Activated T-cell treated with anti-CD3 and anti-CD28 coated beads, Interleukin-2, amount 50 U/mL, for 1 hour (primary cell): ENCODE results near the gene HRAS.

Experiments used
- DNase-seq: peaks from one replicate; pipeline ENCODE4 v3.0.0-alpha.2; 2020

Gene HRAS

DNA sequence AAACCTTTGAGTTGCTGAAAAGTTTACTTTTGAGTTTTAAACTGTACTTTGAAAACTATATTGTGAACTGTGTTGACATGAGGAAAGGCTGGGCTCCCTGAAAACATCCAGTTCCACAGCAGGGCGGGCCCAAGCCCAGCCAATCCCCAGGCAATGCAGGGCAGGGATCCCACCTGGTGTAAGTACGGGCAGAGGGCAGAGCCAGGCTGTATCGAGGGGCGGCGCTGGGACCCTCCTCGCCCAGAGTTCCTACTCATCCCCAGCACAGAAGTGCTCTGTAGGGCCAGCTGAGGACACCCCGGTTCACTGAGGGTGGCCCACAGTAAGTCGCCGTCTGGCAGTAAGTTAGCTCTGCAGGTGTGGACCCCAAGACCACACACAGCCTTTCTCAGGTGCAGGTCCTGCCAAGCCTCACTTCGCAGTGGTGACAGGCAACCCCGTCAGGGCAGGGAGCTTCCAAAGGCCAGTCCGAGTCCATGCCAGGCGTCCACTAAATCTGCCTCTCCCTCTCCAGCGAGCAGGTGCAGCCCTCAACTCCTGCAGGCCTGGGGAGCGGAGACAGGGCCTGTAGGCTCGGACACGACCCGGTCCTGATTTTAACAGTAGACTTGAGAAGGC is 31.7 kb upstream of the HRAS start:
- peak; percentile 24 for DNase-seq

DNA sequence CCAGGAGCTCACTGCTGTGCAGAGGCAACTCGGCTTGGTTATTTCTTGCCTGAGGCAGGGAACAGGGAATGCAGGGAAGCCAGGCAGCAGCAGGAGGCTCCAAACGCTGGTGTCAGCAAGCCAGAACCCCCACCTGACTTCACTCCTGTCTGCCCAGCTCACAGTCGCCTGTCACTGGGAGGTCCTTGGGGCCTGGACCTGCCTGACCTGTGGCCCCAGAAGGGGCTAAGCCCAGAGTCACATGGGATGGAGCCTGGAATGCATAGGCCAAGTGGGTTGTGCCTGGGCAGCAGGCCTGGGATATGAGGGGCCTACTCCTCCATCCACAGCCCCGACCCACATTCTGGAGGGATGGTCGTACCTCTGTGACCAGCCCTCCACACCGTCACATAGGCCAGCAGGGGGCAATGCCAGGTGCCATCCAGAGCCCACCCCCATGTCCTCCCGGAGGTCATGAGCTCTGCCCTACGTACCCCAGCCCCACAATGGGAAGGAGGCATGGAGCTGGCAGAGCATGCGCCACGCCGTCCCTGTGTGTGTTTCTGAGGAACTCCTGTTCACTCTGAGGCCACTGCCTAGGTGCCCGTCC is 30.6 kb upstream of the HRAS start:
- DNase-seq: peak; percentile 17

DNA sequence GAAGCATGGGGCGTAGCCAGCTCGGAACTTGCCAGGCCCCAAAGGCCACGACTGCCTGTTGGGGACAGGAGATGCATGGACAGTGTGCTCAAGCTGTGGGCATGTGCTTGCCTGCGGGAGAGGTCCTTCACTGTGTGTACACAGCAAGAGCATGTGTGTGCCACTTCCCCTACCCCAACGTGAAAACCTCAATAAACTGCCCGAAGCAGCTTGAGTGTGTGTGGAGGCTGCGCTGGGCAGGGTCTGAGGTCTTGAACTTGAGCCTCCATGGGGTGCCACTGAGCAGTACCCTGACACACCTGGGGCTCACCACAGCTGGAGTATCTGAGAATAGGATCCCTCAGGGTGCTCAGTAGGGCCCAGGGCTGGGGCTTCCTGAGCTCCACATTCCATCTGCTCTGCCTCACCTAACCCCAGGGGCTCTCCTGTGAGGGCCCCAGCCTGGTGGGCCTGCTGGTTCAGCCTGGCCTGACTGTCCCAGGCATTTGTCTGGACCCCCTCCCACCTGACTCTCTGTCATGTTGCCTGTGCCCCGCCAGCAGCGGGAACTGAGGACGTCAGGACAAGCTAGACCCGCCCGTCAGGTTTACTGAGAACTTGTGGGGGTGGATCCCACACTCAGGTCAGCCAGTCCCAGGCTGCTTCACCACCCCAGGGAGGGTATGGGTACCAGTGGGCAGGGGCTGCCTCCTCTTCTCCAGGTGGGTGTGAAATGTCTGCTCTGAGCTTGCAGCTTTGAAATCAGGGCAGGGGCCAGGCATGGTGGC is 28.6 kb upstream of the HRAS start:
- peak; percentile 17 for DNase-seq

DNA sequence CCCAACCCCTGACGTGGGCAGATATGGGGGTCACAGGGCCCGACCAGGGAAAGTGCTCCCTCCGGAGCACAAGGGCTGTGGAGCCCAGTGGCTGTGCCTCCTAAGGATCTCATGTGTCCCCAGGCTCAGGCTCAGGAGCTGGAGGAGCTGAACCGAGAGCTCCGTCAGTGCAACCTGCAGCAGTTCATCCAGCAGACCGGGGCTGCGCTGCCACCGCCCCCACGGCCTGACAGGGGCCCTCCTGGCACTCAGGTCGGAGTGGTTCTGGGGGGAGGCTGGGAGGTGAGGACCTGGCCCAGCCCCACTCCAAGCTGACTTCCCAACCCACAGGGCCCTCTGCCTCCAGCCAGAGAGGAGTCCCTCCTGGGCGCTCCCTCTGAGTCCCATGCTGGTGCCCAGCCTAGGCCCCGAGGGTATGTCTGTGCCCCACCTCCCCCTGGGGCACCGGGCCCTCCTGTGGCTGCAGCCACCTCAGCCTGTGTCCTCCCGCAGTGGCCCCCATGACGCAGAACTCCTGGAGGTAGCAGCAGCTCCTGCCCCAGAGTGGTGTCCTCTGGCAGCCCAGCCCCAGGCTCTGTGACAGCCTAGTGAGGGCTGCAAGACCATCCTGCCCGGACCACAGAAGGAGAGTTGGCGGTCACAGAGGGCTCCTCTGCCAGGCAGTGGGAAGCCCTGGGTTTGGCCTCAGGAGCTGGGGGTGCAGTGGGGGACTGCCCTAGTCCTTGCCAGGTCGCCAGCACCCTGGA is 27.9 kb upstream of the HRAS start:
- no peak for DNase-seq

DNA sequence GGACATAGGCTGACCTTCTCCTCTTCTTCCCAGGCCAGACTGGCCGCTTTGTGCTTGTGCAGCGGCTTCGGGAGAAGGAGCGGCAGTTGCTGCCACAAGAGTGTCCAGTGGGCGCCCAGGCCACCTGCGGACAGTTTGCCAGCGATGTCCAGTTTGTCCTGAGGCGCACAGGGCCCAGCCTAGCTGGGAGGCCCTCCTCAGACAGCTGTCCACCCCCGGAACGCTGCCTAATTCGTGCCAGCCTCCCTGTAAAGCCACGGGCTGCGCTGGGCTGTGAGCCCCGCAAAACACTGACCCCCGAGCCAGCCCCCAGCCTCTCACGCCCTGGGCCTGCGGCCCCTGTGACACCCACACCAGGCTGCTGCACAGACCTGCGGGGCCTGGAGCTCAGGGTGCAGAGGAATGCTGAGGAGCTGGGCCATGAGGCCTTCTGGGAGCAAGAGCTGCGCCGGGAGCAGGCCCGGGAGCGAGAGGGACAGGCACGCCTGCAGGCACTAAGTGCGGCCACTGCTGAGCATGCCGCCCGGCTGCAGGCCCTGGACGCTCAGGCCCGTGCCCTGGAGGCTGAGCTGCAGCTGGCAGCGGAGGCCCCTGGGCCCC is 26.8 kb upstream of the HRAS start:
- DNase-seq: no peak

DNA sequence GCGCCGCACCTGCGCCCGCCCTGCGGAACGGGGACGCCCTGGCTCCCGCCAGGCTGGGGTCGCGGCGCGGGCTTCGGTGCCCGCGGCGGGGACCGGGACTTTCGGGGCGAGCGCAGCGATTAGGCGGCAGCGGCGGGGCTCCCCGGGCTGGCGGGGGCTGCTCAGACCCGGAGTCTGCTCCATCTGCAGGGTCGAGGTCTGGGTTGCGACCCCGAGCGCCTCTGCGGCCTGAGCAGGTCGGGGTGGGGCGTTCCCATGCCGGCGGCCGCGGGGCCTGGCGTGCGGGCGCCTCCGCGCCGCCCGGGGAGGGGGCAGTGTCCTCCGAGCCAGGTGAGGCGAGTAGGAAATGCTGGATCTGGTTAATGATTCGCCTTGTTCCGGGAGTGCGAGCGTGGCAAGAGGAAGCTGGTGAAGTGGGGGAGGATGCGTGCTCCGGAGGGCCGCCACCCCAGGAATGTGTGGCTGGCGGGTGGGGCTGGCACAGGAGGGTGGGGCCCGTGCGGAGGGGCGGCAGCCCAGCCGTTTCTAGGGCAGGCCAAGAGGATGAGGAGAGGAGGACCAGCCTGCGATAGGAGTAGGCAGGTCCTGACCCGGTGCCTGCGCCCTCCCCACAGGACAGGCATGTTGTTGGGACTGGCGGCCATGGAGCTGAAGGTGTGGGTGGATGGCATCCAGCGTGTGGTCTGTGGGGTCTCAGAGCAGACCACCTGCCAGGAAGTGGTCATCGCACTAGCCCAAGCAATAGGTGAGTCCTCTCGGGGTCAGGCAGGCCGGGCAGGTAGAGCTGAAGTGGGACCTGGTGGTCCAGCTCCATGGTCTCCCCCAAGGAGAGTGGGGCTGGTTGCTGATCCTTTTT is 26.0 kb upstream of the HRAS start:
- DNase-seq: no peak

DNA sequence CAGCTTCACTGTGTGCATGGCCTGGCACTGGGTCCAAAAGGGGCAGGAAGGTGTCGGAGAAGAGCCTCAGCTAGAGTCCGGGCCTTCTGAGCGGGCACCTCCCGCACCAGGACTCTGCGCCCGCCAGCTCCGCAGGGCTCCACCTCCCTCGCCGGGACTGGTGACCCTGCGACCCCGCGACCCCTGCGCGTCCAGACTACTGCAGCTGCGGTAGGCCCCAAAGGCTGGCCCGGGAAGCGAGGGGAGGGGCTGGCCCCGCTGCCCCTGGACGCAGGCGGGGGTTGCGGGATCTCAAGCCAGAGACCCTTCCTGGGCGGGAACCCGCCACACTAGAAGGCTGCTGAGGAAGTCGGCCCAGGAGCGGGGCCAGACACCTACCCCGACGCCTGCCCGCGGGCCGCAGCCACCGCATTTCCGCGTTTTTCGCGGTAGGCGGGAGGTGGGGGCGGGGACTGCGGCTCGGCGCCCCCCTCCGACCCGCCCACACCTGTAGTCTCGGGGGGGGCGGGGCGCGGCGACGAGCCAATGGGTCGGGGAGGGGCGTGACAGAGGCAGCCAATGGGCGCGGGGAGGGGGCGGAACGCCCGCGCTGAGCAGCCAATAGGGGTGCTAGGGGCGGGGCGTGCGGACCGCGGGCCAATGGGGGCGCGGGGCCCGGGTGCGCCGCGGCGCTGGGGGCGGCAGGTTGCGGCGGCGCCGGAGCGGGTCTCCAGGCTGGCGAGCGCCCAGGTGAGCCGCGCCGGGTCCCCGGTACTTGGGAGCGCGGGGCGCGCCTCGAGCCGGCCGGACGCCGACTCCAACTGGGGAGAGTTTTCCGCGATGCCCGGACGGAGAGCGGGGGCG is 25.1 kb upstream of the HRAS start, which contains the start of the genes LMNTD2 and RASSF7:
LMNTD2 (minus strand) TSS at position 434 of the 843 bp plus-strand sequence; CDS start at position 412, 22 bp downstream.
RASSF7 (plus strand) TSS at position 666 of the 843 bp plus-strand sequence. CDS start 799 bp downstream, outside the sequence.
- peak; percentile 99 for DNase-seq

DNA sequence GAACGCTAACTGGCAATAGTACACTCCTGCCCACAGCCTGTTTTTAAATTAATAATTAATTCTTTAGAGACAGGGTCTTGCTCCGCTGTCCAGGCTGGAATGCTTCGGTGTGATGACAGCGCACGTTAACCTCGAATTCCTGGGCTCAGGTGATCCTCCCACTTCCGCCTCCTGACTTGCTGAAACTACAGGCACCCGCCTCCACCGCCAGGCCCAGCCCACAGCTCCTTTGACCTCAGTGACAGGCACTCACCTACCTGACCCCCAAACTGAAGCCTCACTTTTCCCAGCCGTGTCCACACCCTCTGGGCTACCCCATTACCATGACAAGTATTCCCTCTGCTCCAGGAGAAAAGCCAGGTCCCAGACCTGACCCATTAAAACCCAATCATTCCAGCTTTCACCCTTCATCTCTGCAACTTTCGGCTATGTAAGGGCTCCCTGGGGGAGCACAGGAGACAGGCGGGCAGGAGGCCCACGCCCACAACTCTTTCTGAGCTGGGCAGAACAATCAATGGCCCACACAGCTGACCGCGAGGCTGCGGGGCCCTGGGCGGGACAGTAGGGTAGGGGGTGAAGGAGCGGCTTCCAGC is 24.4 kb upstream of the HRAS start:
- DNase-seq: no peak

DNA sequence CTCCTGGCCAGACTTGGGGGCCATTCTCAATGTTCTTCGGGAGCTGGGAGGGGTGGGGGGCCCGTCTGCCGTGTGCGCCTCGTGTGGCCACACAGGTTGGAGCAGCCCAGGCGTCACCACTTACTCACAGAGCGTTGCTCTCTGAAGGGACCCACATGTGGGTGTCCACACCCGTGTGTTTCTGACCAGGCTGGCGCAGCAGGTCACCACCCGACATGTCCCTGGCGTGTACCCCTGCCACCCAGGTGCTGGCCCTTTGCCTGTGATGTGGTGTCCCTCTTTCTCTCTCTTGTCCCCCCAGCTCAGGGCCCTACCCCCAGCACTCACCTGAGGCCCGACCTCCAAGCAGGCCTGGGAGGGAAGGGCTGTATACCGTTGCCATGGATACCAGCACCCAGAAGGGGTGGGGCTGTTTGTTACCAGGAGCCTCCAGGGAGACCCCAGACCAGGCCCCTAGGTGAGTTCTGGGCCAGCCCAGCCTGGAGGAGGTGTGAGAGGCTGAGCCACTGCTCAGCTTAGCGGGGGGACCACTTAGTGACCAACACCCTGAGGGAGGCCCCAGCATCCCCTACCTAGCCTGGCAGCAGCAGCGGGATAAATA is 23.7 kb upstream of the HRAS start:
- DNase-seq: peak; percentile 29

DNA sequence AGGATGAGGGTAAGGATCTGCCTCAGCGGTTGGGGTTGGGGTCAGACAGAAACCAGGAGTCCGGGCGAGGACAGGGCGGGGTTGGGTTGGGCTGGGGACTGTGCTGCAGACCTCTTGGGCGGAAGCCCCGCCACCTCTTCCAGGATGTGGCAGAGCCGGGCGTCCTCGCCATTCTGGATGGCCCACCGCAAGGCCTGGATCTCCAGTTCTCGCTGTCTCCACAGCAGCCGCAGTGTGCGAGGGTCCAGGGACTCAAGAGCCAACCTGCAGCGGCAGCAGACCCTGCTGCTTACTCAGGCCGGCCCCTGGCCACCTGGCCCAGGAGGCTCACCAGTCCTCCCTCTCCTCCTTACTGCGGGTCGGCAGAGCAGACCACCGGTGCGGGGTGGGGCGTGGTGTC is 23.1 kb upstream of the HRAS start:
- peak; percentile 20 for DNase-seq

DNA sequence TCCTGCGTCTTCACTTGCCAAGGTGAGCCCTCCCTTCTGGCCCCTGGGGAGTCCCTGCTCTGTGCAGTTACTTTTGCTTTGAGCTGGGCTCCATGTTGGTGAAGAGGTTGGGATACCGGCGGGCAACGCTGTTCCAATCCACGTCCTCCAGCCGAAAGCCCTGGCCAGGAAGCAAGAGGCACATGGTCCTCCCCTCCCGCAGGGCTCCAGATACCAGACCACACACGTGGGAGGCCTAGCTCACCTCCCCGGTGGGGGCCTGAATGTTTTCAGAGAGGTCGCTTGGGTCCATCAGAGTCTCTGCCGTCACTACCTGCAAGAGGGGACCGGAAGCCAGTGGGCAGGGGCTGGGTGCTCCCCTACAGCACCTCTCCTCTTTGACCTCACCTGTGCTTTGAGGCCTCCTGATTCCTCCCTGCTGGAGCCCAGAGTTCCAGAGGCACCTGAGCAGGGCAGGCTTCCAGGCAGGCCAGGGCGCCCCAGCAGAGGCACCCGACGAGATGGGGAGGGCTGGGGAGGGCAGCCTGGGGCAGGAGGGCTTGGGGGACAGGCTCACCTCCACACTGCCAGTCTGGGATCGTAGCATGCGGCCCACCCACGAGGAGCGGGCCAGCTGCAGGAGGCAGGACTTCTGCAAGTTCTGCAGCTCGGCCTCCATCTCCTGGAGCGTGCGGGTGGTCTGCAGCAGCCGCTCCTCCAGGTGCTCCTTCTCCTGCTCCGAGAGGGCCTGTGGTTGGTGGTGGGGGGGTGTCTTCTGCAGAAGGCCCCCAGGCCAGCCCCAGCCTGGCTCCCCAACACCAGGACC is 22.2 kb upstream of the HRAS start:
- peak; percentile 22 for DNase-seq

DNA sequence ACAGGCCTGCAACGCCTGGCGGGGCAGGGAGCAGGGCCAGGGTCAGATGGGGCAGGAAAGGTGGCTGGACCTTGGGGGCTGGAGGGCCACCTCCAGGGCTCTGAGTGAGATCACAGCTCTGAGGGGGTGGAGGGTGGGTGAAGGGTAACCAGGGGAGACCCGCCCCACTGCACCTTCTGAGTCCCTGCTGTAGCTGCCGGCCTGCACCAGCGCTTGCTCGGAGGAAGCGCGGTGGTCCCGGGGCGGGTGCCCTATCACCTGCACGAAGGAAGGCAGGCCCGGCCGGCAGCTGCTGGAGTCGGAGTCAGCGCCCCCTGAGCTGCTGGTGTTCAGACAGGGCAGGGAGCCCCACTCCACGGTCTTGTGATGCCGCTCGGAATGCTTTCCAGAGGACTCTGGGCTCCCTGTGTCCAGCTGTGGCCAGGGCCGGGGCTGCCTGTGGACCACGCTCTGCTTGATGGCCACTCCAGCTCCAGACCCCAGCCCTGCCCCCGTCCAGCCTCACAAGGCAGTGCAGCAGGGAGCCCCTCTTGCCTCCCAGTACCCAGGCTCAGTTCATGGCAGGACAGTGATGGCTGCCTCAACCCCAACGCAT is 21.4 kb upstream of the HRAS start:
- no peak for DNase-seq

DNA sequence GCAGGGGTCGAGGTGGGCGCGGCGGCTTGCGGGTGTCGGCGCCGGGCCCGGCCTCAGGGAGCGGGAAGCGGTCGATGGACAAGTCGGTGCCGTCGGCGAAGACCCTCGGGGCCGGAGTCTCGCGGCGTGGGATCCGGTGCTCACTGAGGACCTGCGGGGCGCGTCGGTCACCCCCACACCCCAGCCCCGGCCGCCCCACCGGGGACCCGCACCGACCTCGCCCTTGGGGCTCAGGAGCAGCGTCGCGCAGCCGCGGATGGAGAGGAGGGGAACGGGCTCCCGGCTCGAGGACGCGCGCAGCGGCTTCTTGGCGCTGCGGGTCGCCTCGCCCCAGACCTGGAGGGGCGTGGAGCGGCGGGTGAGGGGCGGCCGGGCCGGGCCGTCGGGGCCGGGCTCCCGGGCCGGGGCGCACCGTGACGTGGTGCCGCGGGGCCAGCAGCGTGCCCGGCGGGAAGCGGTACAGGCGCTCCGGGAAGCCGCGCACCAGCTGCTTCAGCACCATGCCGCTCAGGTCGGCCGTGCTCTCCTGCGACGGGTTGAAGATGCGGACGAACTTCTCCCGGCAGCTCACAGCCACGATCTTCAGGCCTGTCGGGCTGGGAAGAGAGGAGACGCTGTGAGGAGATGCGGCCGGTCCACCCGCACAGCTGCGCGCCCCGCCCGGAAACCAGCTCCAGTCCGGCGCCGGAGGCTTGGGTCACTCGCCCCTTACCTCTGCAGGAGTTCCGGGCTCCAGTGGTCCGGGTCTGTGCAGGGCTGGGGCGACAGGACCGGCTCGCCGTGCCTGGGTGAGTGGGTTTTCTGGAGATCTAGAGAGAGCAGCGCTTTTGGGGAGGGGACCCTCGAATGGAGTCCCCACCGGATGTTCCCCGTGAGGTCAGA is 20.6 kb upstream of the HRAS start:
- DNase-seq: peak; percentile 56

DNA sequence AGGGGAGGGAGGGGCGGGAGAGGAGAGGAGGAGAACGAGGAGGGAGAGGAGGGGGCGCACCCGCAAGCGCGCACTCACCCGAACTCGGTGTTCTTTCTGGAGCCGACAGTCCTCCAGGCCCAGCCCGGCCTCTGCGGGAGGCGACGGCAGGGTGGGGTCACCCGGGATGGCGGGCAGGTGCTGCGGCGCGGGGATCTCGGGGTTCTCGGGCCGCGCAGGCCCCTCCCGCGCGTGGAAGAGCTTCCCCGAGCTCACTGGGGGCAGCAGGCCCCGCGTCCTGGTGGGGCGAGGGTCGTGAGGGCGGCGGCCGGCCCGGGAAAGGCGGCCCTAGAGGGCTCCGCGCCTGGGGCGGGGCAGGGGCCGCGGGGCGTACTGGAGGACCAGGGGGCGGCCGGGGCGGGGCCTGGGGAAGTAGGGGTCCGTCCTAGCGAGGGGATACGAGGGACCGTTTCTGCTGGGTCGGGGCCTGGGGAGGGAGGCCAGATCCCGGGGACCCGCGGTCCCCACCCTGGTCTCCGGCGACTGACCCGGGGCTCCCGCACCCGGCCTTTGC is 19.9 kb upstream of the HRAS start:
- no peak for DNase-seq

DNA sequence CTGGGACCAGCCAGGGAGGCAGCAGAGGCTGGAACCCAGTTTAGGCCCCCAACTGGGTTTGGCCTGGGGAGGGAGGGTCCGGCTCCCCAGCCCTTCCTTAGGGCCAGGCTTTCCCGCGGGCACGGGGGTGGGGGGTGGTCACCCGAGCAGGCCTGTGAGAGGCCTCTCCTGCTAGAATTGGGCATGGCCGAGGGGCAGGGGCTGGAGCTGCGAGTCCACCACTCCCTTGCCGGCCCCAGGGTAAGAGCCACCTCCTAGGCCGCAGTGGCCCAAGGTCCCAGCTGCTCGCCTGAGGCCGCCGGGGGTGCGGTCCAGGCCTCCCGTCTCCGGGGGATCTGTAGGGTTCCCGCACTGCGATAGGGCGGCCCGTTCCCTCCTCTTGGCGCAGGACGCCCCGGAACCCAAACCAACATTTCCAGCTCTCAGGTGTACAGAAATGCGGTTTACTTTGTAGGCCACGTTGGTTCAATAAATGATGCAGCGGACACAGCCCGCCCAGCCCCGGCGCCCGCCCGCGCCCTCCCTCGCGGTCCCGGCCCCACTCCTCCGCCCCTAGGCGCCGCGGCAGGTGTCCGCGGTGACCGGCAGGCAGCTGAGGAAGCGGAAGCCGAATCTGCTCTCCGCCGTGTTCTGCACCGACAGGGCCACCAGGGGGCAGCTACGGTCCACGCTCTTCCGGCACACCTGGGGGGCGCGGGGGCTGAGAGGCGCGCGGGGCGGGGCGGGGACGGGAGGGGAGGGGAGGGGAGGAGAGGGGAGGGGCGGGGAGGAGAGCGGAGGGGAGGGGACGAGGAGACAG is 19.3 kb upstream of the HRAS start:
- peak; percentile 80 for DNase-seq

DNA sequence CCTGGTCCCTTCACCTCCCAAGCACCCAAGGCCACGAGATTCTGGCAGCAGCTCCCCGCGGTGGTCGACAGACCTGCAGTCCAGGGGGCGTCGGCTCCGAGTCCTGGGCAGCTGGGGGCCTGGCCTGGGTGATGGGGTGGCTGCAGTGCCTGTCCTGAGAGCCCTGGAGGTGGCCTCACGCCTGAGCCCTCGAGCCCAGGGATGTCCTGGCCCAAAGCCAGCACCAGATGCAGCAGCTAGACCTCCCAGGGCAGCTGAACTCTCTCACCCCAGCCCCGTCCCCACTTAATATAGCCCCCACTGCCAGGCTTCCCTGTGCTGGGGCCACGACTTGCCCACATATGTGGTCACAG is 18.6 kb upstream of the HRAS start:
- no peak for DNase-seq
